HEK293T (cell line): ENCODE data around the gene CKS1B.

Experiments
- ARNT ChIP-seq: fragments of 450-650 bp; IDR thresholded peaks from 2 replicates; pipeline ENCODE4 v1.6.1; 2017; ENCODE audit warnings: mild to moderate bottlenecking
- BHLHE40 ChIP-seq: fragments of 450-650 bp; IDR thresholded peaks from 2 replicates; pipeline ENCODE4 v1.6.1; 2016; ENCODE audit warnings: mild to moderate bottlenecking, moderate library complexity, borderline replicate concordance
- CTBP1 ChIP-seq: fragments of 450-650 bp; IDR thresholded peaks from 2 replicates; pipeline ENCODE4 v1.6.1; 2016; ENCODE audit warnings: borderline replicate concordance
- FOXA1 ChIP-seq: fragments of 450-650 bp; IDR thresholded peaks from 2 replicates; pipeline ENCODE4 v1.6.1; 2016; ENCODE audit warnings: mild to moderate bottlenecking
- FOXK2 ChIP-seq: fragments of 450-650 bp; IDR thresholded peaks from 2 replicates; pipeline ENCODE4 v1.6.1; 2016; ENCODE audit warnings: mild to moderate bottlenecking
- FOXM1 ChIP-seq: fragments of 450-650 bp; IDR thresholded peaks from 2 replicates; pipeline ENCODE4 v1.6.1; 2017; ENCODE audit warnings: mild to moderate bottlenecking, borderline replicate concordance
- HDGF ChIP-seq: fragments of 450-650 bp; IDR thresholded peaks from 2 replicates; pipeline ENCODE4 v1.6.1; 2017; ENCODE audit warnings: antibody characterized with exemption, borderline replicate concordance
- LEF1 ChIP-seq: fragments of 450-650 bp; IDR thresholded peaks from 2 replicates; pipeline ENCODE4 v1.6.1; 2017; ENCODE audit warnings: mild to moderate bottlenecking, borderline replicate concordance
- NFRKB ChIP-seq: fragments of 450-650 bp; IDR thresholded peaks from 2 replicates; pipeline ENCODE4 v1.6.1; 2016; ENCODE audit warnings: mild to moderate bottlenecking, moderate library complexity
- SP1 ChIP-seq: fragments of 450-650 bp; IDR thresholded peaks from 2 replicates; pipeline ENCODE4 v1.6.1; 2017
- SUZ12 ChIP-seq: fragments of 450-650 bp; IDR thresholded peaks from 2 replicates; pipeline ENCODE4 v1.6.1; 2016; ENCODE audit warnings: mild to moderate bottlenecking
- TARDBP ChIP-seq: fragments of 450-650 bp; IDR thresholded peaks from 2 replicates; pipeline ENCODE4 v1.6.1; 2016
- TF ChIP-seq, protein P1 (sequence below): fragments of 450-650 bp; IDR thresholded peaks from 2 replicates; pipeline ENCODE4 v1.6.1; 2016

DNA sequence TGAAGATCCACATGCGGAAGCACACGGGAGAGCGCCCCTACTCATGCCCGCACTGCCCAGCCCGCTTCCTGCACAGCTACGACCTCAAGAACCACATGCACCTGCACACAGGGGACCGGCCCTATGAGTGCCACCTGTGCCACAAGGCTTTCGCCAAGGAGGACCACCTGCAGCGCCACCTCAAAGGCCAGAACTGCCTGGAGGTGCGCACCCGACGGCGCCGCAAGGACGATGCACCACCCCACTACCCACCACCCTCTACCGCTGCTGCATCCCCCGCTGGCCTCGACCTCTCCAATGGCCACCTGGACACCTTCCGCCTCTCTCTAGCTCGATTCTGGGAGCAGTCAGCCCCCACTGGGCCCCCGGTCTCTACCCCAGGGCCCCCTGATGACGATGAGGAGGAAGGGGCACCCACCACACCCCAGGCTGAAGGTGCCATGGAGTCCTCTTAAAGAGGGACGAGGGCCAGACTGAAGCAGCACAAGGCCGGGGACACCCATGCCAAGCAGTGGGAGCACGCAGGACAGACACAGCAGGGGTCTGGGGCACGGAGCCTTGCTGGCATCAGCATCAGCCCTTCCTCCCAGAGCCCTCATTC is 41.9 kb downstream of the CKS1B start:
- TF ChIP-seq SUZ12 (no peak), FOXK2 (no peak), TARDBP (no peak), LEF1 (no peak), BHLHE40 (no peak), HDGF (no peak), ARNT (no peak), FOXA1 (no peak), SP1 (no peak), NFRKB (no peak), FOXM1 (no peak), CTBP1 (no peak)
- TF ChIP-seq, protein P1, sequence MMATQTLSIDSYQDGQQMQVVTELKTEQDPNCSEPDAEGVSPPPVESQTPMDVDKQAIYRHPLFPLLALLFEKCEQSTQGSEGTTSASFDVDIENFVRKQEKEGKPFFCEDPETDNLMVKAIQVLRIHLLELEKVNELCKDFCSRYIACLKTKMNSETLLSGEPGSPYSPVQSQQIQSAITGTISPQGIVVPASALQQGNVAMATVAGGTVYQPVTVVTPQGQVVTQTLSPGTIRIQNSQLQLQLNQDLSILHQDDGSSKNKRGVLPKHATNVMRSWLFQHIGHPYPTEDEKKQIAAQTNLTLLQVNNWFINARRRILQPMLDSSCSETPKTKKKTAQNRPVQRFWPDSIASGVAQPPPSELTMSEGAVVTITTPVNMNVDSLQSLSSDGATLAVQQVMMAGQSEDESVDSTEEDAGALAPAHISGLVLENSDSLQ, result no peak
